ENCODE data around the gene EDIL3.

Gene EDIL3

GRCh38 chr5:83964271-83964670 lies 420.4 kb downstream of the EDIL3 start:
- no peaks in the 10 kb centered on the region for H4K20me1 ChIP-seq (ENCODE audit: insufficient read depth, low read length)

DNA sequence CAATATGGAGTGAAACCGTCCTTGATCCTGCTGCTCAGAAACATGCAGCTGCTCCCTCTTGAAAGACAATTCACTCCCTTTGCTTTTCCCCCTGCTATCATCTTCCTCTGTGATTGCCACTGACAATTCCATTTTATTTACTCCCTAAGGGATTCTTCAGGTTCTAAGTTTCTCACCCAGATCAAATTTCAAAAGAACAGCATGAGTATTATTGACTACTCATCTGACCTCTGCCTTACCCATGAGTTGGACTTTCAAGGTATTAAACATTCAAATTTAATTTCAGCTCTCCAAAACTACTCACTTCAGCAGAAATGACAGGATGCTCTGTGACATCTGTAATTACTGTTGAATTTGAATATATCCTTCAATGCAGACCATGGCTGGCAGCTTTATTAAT lies 427.5 kb downstream of the EDIL3 start:
- Histone ChIP-seq H3K36me3 (replicated peaks; ENCODE audit: insufficient read depth, low read length) (no peaks in the 10 kb centered on the region), H3F3A (ENCODE audit: insufficient read depth, low read length) (no peaks in the 10 kb centered on the region), H3K79me2 (ENCODE audit: low read length) (no peaks in the 10 kb centered on the region), H3K4me2 (ENCODE audit: low read depth, low read length) (no peak overlapping the region), H3K9me2 (replicated peaks; ENCODE audit: insufficient read depth, low read length) (no peaks in the 10 kb centered on the region), H3K4me3 (ENCODE audit: low read length) (no peak overlapping the region), H3K27ac (ENCODE audit: low read length) (no peak overlapping the region), H4K20me1 (ENCODE audit: insufficient read depth, low read length) (no peaks in the 10 kb centered on the region), H2AFZ (ENCODE audit: low read length) (no peak overlapping the region), H3K4me1 (ENCODE audit: low read length) (no peaks in the 10 kb centered on the region), H3K9ac (ENCODE audit: low read length) (no peak overlapping the region), H3K27me3 (replicated peaks; ENCODE audit: insufficient read depth, low read length) (no peaks in the 10 kb centered on the region), H3K9me3 (replicated peaks; ENCODE audit: insufficient read depth, low read length) (no peaks in the 10 kb centered on the region)
- TF ChIP-seq EZH2phosphoT487 (IDR thresholded peaks at IDR 0.05; ENCODE audit: low read length) = no peak
- TF ChIP-seq EZH2 (optimal IDR thresholded peaks at IDR 0.05; ENCODE audit: low read depth, low read length) = no peak
- TF ChIP-seq CTCF (IDR thresholded peaks at IDR 0.05; ENCODE audit: low read length) = no peak
- DNase-seq = no peak

More at GRCh38 chr5:83964271-83964670, 420.4 kb downstream of the EDIL3 start:
- Histone ChIP-seq H3F3A (ENCODE audit: insufficient read depth, low read length) (no peaks in the 10 kb centered on the region), H3K9me2 (replicated peaks; ENCODE audit: insufficient read depth, low read length) (no peaks in the 10 kb centered on the region), H3K36me3 (replicated peaks; ENCODE audit: insufficient read depth, low read length) (no peaks in the 10 kb centered on the region), H2AFZ (ENCODE audit: low read length) (no peak overlapping the region), H3K27ac (ENCODE audit: low read length) (no peak overlapping the region), H3K4me3 (ENCODE audit: low read length) (no peak overlapping the region), H3K4me1 (ENCODE audit: low read length) (no peaks in the 10 kb centered on the region), H3K4me2 (ENCODE audit: low read depth, low read length) (no peak overlapping the region), H3K27me3 (replicated peaks; ENCODE audit: insufficient read depth, low read length) (no peaks in the 10 kb centered on the region), H3K79me2 (ENCODE audit: low read length) (no peaks in the 10 kb centered on the region), H3K9ac (ENCODE audit: low read length) (no peak overlapping the region), H3K9me3 (replicated peaks; ENCODE audit: insufficient read depth, low read length) (no peaks in the 10 kb centered on the region)
- no peak for DNase-seq
- TF ChIP-seq EZH2phosphoT487 (IDR thresholded peaks at IDR 0.05; ENCODE audit: low read length) = no peak
- no peak for TF ChIP-seq EZH2 (optimal IDR thresholded peaks at IDR 0.05; ENCODE audit: low read depth, low read length)
- TF ChIP-seq CTCF (IDR thresholded peaks at IDR 0.05; ENCODE audit: low read length) = no peak

DNA sequence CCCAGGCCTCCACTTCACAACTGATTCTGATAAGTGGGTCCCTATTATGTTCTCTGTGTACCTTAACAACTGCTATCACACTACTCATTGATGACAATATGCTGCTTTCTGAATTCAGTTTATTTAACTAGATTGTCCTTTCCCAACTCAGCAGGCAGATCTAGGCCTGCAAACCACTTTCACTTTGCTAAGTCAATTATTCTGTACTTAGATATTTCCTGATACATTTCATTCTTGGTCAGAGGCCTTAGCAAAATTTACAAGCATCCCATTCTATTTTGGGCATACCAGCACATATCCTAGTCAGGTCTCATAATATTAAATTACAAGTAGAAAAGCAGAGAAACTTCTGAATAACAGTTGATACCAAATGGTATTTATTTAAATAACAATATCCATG lies 428.3 kb downstream of the EDIL3 start:
- H3K4me1 ChIP-seq (ENCODE audit: low read length) = no peaks in the 10 kb centered on the region
- TF ChIP-seq CTCF (IDR thresholded peaks at IDR 0.05; ENCODE audit: low read length) = no peak
- no peak for TF ChIP-seq EZH2phosphoT487 (IDR thresholded peaks at IDR 0.05; ENCODE audit: low read length)
- no peak for TF ChIP-seq EZH2 (optimal IDR thresholded peaks at IDR 0.05; ENCODE audit: low read depth, low read length)

More for the DNA sequence above, 428.3 kb downstream of the EDIL3 start:
- H3K9me3 ChIP-seq (replicated peaks; ENCODE audit: insufficient read depth, low read length) = no peaks in the 10 kb centered on the region
- no peak for DNase-seq
- no peak overlapping the region for H3K9ac ChIP-seq (ENCODE audit: low read length)
- H3K79me2 ChIP-seq (ENCODE audit: low read length) = no peaks in the 10 kb centered on the region
- H3F3A ChIP-seq (ENCODE audit: insufficient read depth, low read length) = no peaks in the 10 kb centered on the region
- no peak overlapping the region for H3K27ac ChIP-seq (ENCODE audit: low read length)
- no peaks in the 10 kb centered on the region for H3K9me2 ChIP-seq (replicated peaks; ENCODE audit: insufficient read depth, low read length)
- no peaks in the 10 kb centered on the region for H4K20me1 ChIP-seq (ENCODE audit: insufficient read depth, low read length)
- no peak overlapping the region for H3K4me3 ChIP-seq (ENCODE audit: low read length)
- H3K4me2 ChIP-seq (ENCODE audit: low read depth, low read length) = no peak overlapping the region
- no peak overlapping the region for H2AFZ ChIP-seq (ENCODE audit: low read length)
- H3K36me3 ChIP-seq (replicated peaks; ENCODE audit: insufficient read depth, low read length) = no peaks in the 10 kb centered on the region
- no peaks in the 10 kb centered on the region for H3K27me3 ChIP-seq (replicated peaks; ENCODE audit: insufficient read depth, low read length)
